Fibroblast of pulmonary artery (primary cell): ENCODE measurements around the gene RAET1L.

Experiments used
- DNase-seq: peaks from one replicate; pipeline ENCODE4 v3.0.0-alpha.2; 2010; ENCODE audit warnings: low read depth
- H3K4me3 ChIP-seq: replicated peaks from 2 replicates; pipeline ENCODE4 v1.5.1; 2011; ENCODE audit warnings: low read depth, mild to moderate bottlenecking, control low read depth, low read length, moderate library complexity
- CTCF ChIP-seq: IDR thresholded peaks from 2 replicates; pipeline ENCODE4 v1.5.1; 2011; ENCODE audit warnings: mild to moderate bottlenecking, control low read depth, low read length, inconsistent platforms; ENCODE audit errors: missing control alignments

Gene RAET1L

GRCh38 chr6:150056156-150056555, 30.8 kb upstream of the RAET1L start:
- H3K4me3 ChIP-seq: no peak overlapping the region
- no peak for TF ChIP-seq CTCF
- DNase-seq: no peak

GRCh38 chr6:150055131-150055530, 29.8 kb upstream of the RAET1L start:
- TF ChIP-seq CTCF: no peak
- DNase-seq: no peak
- H3K4me3 ChIP-seq: no peak overlapping the region

GRCh38 chr6:150053450-150053849, 28.1 kb upstream of the RAET1L start:
- no peak overlapping the region for H3K4me3 ChIP-seq
- no peak for DNase-seq
- no peak for TF ChIP-seq CTCF

- TF ChIP-seq CTCF: no peak
- DNase-seq: no peak
- H3K4me3 ChIP-seq: no peak overlapping the region
Measured at GRCh38 chr6:150050846-150051245, 25.5 kb upstream of the RAET1L start.

GRCh38 chr6:150048099-150048498, 22.8 kb upstream of the RAET1L start:
- no peak overlapping the region for H3K4me3 ChIP-seq
- DNase-seq: no peak
- no peak for TF ChIP-seq CTCF

- no peak for TF ChIP-seq CTCF
- H3K4me3 ChIP-seq: no peak overlapping the region
- no peak for DNase-seq
Measured at GRCh38 chr6:150046943-150047342, 21.6 kb upstream of the RAET1L start.

GRCh38 chr6:150044621-150045145, 19.4 kb upstream of the RAET1L start:
- TF ChIP-seq CTCF: no peak
- no peak for DNase-seq

More at GRCh38 chr6:150044621-150045145, 19.4 kb upstream of the RAET1L start:
- no peak overlapping the region for H3K4me3 ChIP-seq
